Upper lobe of right lung (tissue), 1 donor: ENCODE measurements around the gene PHF14. TPM values are rescaled to one million over a fixed set of nuclear protein-coding genes. Genes with fewer than 3 reads are reported as not detected.

Source experiments
- ATAC-seq: fragments of 200-7000 bp; cut with Tn5 transposase; one replicate; pipeline ENCODE4 v1.9.1; 2020; ENCODE audit warnings: mild to moderate bottlenecking, moderate library complexity
- DNase-seq: peaks from one replicate; pipeline ENCODE4 v3.0.0-alpha.2; 2020
- H3K27ac ChIP-seq: fragments of 200-600 bp; one replicate; pipeline ENCODE4 v1.8.0; 2022
- H3K27me3 ChIP-seq: fragments of 200-600 bp; one replicate; pipeline ENCODE4 v1.8.0; 2022; ENCODE audit warnings: mild to moderate bottlenecking
- H3K36me3 ChIP-seq: fragments of 200-600 bp; one replicate; pipeline ENCODE4 v1.8.0; 2022
- H3K4me1 ChIP-seq: fragments of 200-600 bp; one replicate; pipeline ENCODE4 v1.8.0; 2022
- H3K4me3 ChIP-seq: fragments of 200-600 bp; one replicate; pipeline ENCODE4 v1.8.0; 2022; ENCODE audit warnings: mild to moderate bottlenecking
- H3K9me3 ChIP-seq: fragments of 200-600 bp; one replicate; pipeline ENCODE4 v1.8.0; 2022
- intact Hi-C: fragments of 100-400 bp; cut with DNase I; formaldehyde crosslinking; loops from one replicate; pipeline ENCODE4 v1.11.0; 2022
- total RNA-seq: library from RNA; stranded (reverse); fragmentation: NEBNext Ultra II Directional; extraction: Animal tissue kit (Norgen Biotek cat#: 25700); gene quantifications from one replicate; pipeline ENCODE4 v1.2.1, GENCODE V29; 2021
- TF ChIP-seq, protein P1 (sequence below): fragments of 200-600 bp; IDR thresholded peaks from one replicate; pipeline ENCODE4 v1.8.0; 2022; ENCODE audit warnings: antibody characterized with exemption
- donor health status: DM: no; HTN: yes; CAD: no; lungs with severe emphysema.

Gene PHF14
- total RNA-seq, 1 donor from 2014 or later: 30.4 TPM

DNA sequence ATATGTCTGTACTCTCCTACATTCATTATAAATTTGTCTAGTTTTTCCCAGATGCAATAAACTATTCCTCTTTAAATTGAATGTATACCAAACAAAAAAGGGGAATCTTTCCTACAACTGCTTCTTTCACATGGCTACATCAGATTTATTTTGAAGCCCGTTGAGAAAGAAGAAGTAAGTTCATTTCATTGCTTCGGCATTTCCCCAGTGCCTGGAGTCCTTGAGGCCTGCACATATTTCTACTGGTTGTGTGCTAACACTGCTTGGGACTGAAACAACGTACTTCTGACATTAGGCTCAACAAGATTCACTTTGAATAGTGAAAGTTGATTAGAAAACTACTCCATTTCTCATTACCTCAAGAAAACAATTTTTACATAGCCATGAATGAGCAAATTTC, 201.7 kb downstream of the PHF14 start:
- no peak overlapping the region for H3K4me3 ChIP-seq
- H3K36me3 ChIP-seq: no peaks in the 10 kb centered on the region
- DNase-seq: no peak
- H3K27me3 ChIP-seq: no peaks in the 10 kb centered on the region
- TF ChIP-seq, protein P1, sequence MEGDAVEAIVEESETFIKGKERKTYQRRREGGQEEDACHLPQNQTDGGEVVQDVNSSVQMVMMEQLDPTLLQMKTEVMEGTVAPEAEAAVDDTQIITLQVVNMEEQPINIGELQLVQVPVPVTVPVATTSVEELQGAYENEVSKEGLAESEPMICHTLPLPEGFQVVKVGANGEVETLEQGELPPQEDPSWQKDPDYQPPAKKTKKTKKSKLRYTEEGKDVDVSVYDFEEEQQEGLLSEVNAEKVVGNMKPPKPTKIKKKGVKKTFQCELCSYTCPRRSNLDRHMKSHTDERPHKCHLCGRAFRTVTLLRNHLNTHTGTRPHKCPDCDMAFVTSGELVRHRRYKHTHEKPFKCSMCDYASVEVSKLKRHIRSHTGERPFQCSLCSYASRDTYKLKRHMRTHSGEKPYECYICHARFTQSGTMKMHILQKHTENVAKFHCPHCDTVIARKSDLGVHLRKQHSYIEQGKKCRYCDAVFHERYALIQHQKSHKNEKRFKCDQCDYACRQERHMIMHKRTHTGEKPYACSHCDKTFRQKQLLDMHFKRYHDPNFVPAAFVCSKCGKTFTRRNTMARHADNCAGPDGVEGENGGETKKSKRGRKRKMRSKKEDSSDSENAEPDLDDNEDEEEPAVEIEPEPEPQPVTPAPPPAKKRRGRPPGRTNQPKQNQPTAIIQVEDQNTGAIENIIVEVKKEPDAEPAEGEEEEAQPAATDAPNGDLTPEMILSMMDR: no peak
- ATAC-seq: no peak
- H3K4me1 ChIP-seq: peaks cover 3% of the 10 kb centered on the region
- no peaks in the 10 kb centered on the region for H3K9me3 ChIP-seq
- intact Hi-C loops: no loop called here
- no peak overlapping the region for H3K27ac ChIP-seq

DNA sequence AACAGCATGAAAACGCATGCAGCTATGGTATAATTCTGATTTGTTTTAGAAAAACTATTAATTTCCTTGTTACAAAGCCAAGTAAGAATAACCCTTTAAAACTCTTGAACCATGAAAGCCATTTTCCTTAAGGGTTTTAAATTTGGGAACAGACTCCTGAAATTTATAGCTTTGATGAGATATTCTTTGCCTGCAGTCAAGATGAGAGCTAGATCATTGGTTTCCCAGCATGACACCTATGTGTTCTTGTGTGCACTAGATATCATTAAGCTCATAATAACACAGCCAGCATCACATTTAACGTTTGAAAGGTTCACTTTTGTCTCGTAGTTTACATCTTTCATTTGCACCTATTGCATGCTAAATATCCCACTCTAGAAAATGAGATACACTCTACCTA, 202.2 kb downstream of the PHF14 start:
- Histone ChIP-seq H3K4me1 (no peaks in the 10 kb centered on the region), H3K36me3 (no peaks in the 10 kb centered on the region), H3K27ac (no peak overlapping the region), H3K27me3 (no peaks in the 10 kb centered on the region), H3K4me3 (no peak overlapping the region), H3K9me3 (no peaks in the 10 kb centered on the region)
- intact Hi-C loops: no loop called here
- no peak for DNase-seq
- TF ChIP-seq, protein P1: no peak
- no peak for ATAC-seq

DNA sequence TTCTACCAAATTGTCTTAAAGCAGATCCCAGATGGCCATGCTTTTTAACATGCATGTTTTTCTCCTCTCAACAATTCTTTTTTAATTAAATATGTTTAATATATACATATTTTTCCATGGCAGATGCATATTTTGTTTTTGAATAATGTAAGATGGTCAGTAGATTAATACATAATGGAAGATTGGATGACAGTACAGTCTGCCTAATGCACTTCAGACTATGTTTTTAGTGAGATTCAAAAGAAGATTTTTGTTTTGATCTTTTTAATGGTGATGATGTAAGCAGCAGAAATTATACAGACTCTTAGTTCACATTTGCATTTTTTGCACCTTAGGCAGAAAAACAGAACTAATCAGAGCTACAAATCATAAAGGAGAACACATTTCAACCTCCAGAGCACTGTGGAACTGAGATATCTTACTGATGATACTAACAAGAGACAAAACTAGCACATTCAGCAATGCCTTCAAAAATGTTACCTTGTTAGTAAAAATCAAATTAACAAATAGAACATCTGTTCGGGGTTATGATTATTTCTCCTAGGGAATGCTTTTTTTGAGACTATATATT, 203.4 kb downstream of the PHF14 start:
- DNase-seq: no peak
- Histone ChIP-seq H3K9me3 (no peaks in the 10 kb centered on the region), H3K36me3 (no peaks in the 10 kb centered on the region), H3K27ac (no peak overlapping the region), H3K27me3 (no peaks in the 10 kb centered on the region), H3K4me1 (no peaks in the 10 kb centered on the region), H3K4me3 (no peak overlapping the region)
- no peak for ATAC-seq
- TF ChIP-seq, protein P1: no peak
- intact Hi-C loops: no loop called here

DNA sequence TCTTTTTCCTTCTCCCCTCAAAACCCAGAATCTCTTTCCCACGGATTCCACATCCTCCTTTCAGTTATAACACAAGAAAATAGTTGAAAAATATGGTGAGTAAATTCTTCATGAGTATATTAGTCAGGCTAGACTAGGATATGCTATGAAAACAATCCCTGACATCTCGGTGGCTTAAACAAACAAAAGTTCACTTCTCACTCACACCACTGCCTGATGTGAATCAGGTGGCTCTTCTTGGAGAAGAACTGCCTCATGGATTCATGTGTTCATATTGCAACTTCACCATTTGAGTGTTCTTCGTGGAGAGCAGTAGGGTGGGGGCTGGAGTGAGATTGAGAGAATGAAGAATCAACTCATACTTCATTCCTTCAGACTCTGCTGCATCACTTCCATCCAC, 204.1 kb downstream of the PHF14 start:
- ATAC-seq (no peak), DNase-seq (no peak)
- TF ChIP-seq, protein P1: no peak
- no peak overlapping the region for H3K27ac ChIP-seq
- H3K9me3 ChIP-seq: no peaks in the 10 kb centered on the region
- intact Hi-C loops: no loop called here
- no peaks in the 10 kb centered on the region for H3K36me3 ChIP-seq
- H3K4me1 ChIP-seq: no peaks in the 10 kb centered on the region
- no peaks in the 10 kb centered on the region for H3K27me3 ChIP-seq
- no peak overlapping the region for H3K4me3 ChIP-seq

DNA sequence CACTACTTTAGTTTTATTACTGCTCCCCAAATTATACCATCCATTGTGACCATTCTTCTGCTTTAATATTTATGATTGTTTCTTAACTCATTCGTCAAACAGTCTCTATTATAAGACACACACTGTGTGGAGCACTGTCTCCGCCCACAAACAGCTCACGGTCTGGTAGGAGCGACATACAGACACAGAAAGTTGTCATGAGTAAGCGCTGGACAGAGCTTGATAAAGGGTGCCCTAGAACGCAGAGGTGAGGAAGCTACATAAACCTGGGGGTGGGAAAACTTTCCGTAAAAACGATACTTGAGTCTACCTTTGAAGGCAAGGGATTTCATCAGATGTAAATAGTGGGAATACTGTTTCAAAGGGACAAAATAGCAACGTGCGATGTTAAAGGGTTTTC, 207.9 kb downstream of the PHF14 start:
- Histone ChIP-seq H3K36me3 (no peaks in the 10 kb centered on the region), H3K4me3 (no peak overlapping the region), H3K27me3 (no peaks in the 10 kb centered on the region), H3K9me3 (no peaks in the 10 kb centered on the region), H3K4me1 (no peaks in the 10 kb centered on the region), H3K27ac (no peak overlapping the region)
- no peak for ATAC-seq
- intact Hi-C loops: no loop called here
- TF ChIP-seq, protein P1: no peak
- DNase-seq: no peak

DNA sequence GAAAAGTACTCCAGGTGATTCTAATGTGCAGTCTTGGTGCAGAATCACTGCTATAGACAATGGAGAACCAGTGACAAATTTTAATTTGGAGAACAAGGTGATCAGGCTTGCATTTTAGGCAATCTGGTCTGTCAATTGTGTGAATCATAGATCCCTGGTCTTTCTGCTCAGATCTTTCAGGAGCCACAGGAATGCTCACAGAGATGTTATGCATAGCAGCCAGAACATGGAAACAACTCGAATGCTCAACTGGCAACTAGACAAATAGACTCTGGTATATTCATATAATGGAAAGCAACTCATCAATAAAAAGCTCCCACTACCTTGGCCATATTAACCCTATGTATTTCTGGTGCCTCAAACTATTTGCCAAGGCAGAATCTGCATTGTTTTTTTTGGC, 209.1 kb downstream of the PHF14 start:
- intact Hi-C loops: no loop called here
- Histone ChIP-seq H3K36me3 (no peaks in the 10 kb centered on the region), H3K4me1 (no peaks in the 10 kb centered on the region), H3K9me3 (no peaks in the 10 kb centered on the region), H3K4me3 (no peak overlapping the region), H3K27me3 (no peaks in the 10 kb centered on the region), H3K27ac (no peak overlapping the region)
- ATAC-seq (no peak), DNase-seq (no peak)
- TF ChIP-seq, protein P1: no peak
